Measurements from ENCODE around the gene RNASEH1.
"Not testable (repeated sequence)": the region's sequence is repeated elsewhere in the genome, so short reads cannot be mapped to it uniquely, and the experiment has no call there.

RNASEH1 gene

GRCh38 chr2:3518496-3519254 is 39.5 kb downstream of the RNASEH1 start:
- DNase-seq: peak; percentile 99

DNA sequence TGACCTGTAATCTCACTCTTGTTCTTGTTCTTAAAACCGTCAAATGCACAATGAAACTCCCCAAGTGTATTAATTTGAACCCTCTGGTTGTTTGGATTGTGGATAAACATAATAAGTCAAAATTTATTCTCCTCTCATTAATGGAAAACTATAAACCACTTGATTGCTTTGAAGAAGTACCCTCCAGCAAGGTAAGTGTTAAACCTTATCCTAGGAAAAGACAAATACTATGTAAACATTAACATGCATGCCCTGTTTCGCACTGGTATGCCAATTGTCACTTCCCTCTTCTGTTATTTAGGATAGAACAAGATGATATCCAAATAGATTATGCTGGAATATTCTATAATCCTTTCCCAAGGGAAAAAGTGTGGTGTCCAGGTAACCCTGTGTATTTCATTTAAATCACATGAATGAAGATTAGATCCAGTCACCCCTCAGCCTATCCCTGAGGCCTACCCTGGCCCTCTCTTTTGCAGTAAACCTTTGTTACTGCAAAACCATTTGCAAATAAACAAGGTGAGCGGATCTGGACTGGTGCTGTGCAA is 40.1 kb downstream of the RNASEH1 start:
- peak; percentile 38 for DNase-seq

DNA sequence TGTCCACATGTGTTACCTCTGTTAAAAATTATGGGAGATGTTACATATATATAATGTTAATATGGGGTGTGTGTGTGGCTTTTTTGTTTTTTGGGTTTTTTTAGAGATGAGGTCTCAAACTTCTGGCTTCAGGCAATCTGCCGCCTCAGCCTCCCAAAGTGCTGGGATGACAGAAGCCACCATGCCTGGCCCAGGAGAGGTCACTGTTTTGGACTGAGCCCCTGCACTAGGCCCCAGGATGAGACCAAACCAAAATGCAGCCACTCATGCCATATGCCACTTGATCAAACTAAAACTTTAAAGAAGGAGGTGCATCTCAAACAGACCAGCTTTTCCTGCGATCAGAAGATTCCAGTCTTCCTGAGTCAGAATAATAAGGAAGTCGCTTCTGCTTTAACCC is 41.3 kb downstream of the RNASEH1 start:
- DNase-seq: no peak

- not testable (repeated sequence) for DNase-seq
Measured at GRCh38 chr2:3515438-3515837, 42.7 kb downstream of the RNASEH1 start.

GRCh38 chr2:3513026-3513810 is 44.9 kb downstream of the RNASEH1 start:
- DNase-seq: no peak

DNA sequence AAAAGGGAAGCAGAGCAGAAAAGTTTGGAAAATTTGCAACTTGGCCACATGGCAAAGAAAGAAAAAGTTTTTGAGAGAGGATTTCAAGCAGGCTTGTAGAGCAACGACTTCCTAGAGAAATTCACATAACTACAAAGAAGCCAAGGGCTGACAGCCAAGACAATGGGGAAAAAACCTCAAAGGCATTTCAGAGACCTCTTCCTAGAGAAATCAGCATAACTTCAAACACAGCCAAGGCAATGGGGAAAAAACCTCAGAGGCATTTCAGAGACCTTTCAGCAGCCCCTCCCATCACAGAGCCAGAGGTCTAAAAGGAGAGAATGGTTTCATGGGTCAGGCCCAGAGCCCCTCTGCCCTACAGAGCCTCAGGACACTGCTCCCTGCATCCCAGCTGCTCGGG is 46.0 kb downstream of the RNASEH1 start:
- DNase-seq: no peak

GRCh38 chr2:3505771-3506170 is 52.4 kb downstream of the RNASEH1 start:
- DNase-seq: no peak

- DNase-seq: no peak
Measured at GRCh38 chr2:3504741-3505140, 53.4 kb downstream of the RNASEH1 start.

DNA sequence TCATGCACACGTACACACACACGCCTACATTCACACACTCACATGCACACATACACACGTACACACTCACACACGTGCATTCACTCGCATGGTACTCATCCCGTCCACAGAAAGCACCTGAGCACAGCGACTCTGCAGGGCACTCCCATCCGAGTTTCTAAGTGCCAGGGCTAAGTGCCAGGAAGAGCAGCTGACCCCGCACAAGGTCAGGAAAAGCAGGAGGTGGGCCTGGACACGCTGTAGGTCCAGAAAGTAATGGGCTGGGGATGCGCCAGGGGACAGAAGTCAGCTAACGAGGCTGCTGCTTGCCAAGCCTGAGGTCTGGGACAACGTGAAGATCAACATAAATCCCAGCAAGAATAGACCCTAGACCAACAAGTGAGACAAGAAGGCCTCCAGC is 54.6 kb downstream of the RNASEH1 start:
- DNase-seq: no peak

- no peak for DNase-seq
Measured at GRCh38 chr2:3503046-3503445, 55.1 kb downstream of the RNASEH1 start.

GRCh38 chr2:3500326-3500899 is 57.7 kb downstream of the RNASEH1 start:
- DNase-seq: no peak

- DNase-seq: no peak
Measured at GRCh38 chr2:3498783-3499394, 59.2 kb downstream of the RNASEH1 start.

DNA sequence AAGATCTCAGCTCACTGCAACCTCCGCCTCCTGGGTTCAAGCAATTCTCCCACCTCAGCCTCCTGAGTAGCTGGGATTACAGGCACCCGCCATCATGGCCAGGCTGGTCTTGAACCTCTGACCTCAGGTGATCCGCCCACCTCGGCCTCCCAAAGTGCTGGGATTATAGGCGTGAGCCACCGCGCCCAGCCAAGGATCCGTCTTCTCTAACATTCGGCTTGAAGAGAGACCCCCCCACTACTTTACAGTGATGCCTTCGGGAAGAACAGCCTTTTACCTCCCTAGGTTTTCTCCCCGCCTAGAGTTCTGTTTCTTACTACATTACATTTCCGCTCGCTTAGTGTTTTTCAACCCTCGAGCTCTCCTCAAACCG is 61.4 kb downstream of the RNASEH1 start:
- DNase-seq: not testable (repeated sequence)
